Memory B cell (primary cell): ENCODE data around the gene IRAK3.

ENCODE experiments used
- ATAC-seq: fragments of 150-1000 bp; cut with Tn5 transposase; 2 replicates; pipeline ENCODE4 v1.10.0; 2021; ENCODE audit warnings: low read depth, mild to moderate bottlenecking, moderate library complexity
- DNase-seq, 2 donors: peaks; one replicate each; pipeline ENCODE4 v3.0.0; 2022; ENCODE audit warnings: low spot score in 2 of 2
- H3K27ac Mint-ChIP-seq: one replicate; pipeline ENCODE4 v1.8.0; 2022; ENCODE audit warnings: mild to moderate bottlenecking, moderate library complexity, mixed read lengths
- H3K27me3 Mint-ChIP-seq: one replicate; pipeline ENCODE4 v1.8.0; 2022; ENCODE audit warnings: mixed read lengths
- H3K36me3 Mint-ChIP-seq: one replicate; pipeline ENCODE4 v1.8.0; 2022; ENCODE audit warnings: mild to moderate bottlenecking, mixed read lengths
- H3K4me1 Mint-ChIP-seq: one replicate; pipeline ENCODE4 v1.8.0; 2022; ENCODE audit warnings: mixed read lengths
- H3K4me3 Mint-ChIP-seq: one replicate; pipeline ENCODE4 v1.8.0; 2022; ENCODE audit warnings: mild to moderate bottlenecking, moderate library complexity, mixed read lengths
- H3K9me3 Mint-ChIP-seq: one replicate; pipeline ENCODE4 v1.8.0; 2022; ENCODE audit warnings: mixed read lengths

The IRAK3 gene

GRCh38 chr12:66187821-66188220 is 1.2 kb upstream of the IRAK3 start:
- Mint-ChIP-seq H3K4me3 (peak overlapping the region; percentile 72), H3K9me3 (peaks cover 7% of the 10 kb centered on the region), H3K27ac (no peak overlapping the region), H3K27me3 (peaks cover 36% of the 10 kb centered on the region), H3K4me1 (peaks cover 3% of the 10 kb centered on the region), H3K36me3 (peaks cover 6% of the 10 kb centered on the region)
- ATAC-seq (no peak), DNase-seq (no peak)

GRCh38 chr12:66189486-66189843 is 451 bp downstream of the IRAK3 start:
- ATAC-seq (no peak), DNase-seq (no peak)
- H3K4me1 Mint-ChIP-seq, result peaks cover 3% of the 10 kb centered on the region
- peaks cover 5% of the 10 kb centered on the region for H3K9me3 Mint-ChIP-seq
- peaks cover 4% of the 10 kb centered on the region for H3K36me3 Mint-ChIP-seq
- peak overlapping the region; percentile 25 for H3K4me3 Mint-ChIP-seq
- no peak overlapping the region for H3K27ac Mint-ChIP-seq
- H3K27me3 Mint-ChIP-seq, result peaks cover 30% of the 10 kb centered on the region

- no peak overlapping the region for H3K27ac Mint-ChIP-seq
- peaks cover 2% of the 10 kb centered on the region for H3K9me3 Mint-ChIP-seq
- H3K36me3 Mint-ChIP-seq, result peaks cover under 1% of the 10 kb centered on the region
- peaks cover 3% of the 10 kb centered on the region for H3K4me1 Mint-ChIP-seq
- DNase-seq (no peak), ATAC-seq (no peak)
- H3K27me3 Mint-ChIP-seq, result peaks cover 28% of the 10 kb centered on the region
- no peak overlapping the region for H3K4me3 Mint-ChIP-seq
These were observed 875 bp downstream of the IRAK3 start for GRCh38 chr12:66189889-66190288.

- Mint-ChIP-seq H3K4me1 (peaks cover 6% of the 10 kb centered on the region), H3K9me3 (peaks cover 2% of the 10 kb centered on the region), H3K36me3 (no peaks in the 10 kb centered on the region), H3K27ac (no peak overlapping the region), H3K4me3 (no peak overlapping the region), H3K27me3 (peaks cover 32% of the 10 kb centered on the region)
- DNase-seq, result no peak
- no peak for ATAC-seq
These were observed 1.7 kb downstream of the IRAK3 start for GRCh38 chr12:66190519-66191370.

- Mint-ChIP-seq H3K36me3 (no peaks in the 10 kb centered on the region), H3K27me3 (peaks cover 31% of the 10 kb centered on the region), H3K27ac (no peak overlapping the region), H3K9me3 (peaks cover 2% of the 10 kb centered on the region), H3K4me1 (peaks cover 6% of the 10 kb centered on the region), H3K4me3 (no peak overlapping the region)
- DNase-seq (no peak), ATAC-seq (no peak)
These were observed 2.6 kb downstream of the IRAK3 start for GRCh38 chr12:66191547-66192126.

GRCh38 chr12:66194122-66194521 is 5.1 kb downstream of the IRAK3 start:
- peaks cover 8% of the 10 kb centered on the region for H3K4me1 Mint-ChIP-seq
- H3K27ac Mint-ChIP-seq, result no peak overlapping the region
- no peak overlapping the region for H3K4me3 Mint-ChIP-seq
- no peak for ATAC-seq
- no peaks in the 10 kb centered on the region for H3K36me3 Mint-ChIP-seq
- no peak for DNase-seq
- H3K27me3 Mint-ChIP-seq, result peaks cover 25% of the 10 kb centered on the region
- no peaks in the 10 kb centered on the region for H3K9me3 Mint-ChIP-seq

GRCh38 chr12:66195242-66195641 is 6.2 kb downstream of the IRAK3 start:
- Mint-ChIP-seq H3K4me3 (no peak overlapping the region), H3K27me3 (peaks cover 27% of the 10 kb centered on the region), H3K4me1 (peaks cover 8% of the 10 kb centered on the region), H3K27ac (no peak overlapping the region), H3K36me3 (peaks cover 3% of the 10 kb centered on the region), H3K9me3 (no peaks in the 10 kb centered on the region)
- ATAC-seq (no peak), DNase-seq (no peak)

- Mint-ChIP-seq H3K27me3 (peaks cover 21% of the 10 kb centered on the region), H3K4me1 (peaks cover 8% of the 10 kb centered on the region), H3K36me3 (peaks cover 3% of the 10 kb centered on the region), H3K9me3 (no peaks in the 10 kb centered on the region), H3K27ac (no peak overlapping the region), H3K4me3 (no peak overlapping the region)
- peak; percentile 97 for ATAC-seq
- peak in 1 of 2 donors; percentile 12 for DNase-seq
These were observed 7.8 kb downstream of the IRAK3 start for GRCh38 chr12:66196806-66197205.

GRCh38 chr12:66197495-66197921 is 8.5 kb downstream of the IRAK3 start:
- H3K9me3 Mint-ChIP-seq, result no peaks in the 10 kb centered on the region
- no peak for ATAC-seq
- no peak overlapping the region for H3K27ac Mint-ChIP-seq
- no peak for DNase-seq
- H3K36me3 Mint-ChIP-seq, result peaks cover 3% of the 10 kb centered on the region
- H3K4me3 Mint-ChIP-seq, result no peak overlapping the region
- H3K4me1 Mint-ChIP-seq, result peaks cover 8% of the 10 kb centered on the region
- peaks cover 23% of the 10 kb centered on the region for H3K27me3 Mint-ChIP-seq

GRCh38 chr12:66199141-66199540 is 10.1 kb downstream of the IRAK3 start:
- H3K9me3 Mint-ChIP-seq, result no peaks in the 10 kb centered on the region
- no peak overlapping the region for H3K27ac Mint-ChIP-seq
- ATAC-seq, result no peak
- no peak for DNase-seq
- peaks cover 8% of the 10 kb centered on the region for H3K4me1 Mint-ChIP-seq
- no peak overlapping the region for H3K4me3 Mint-ChIP-seq
- peaks cover 22% of the 10 kb centered on the region for H3K27me3 Mint-ChIP-seq
- H3K36me3 Mint-ChIP-seq, result peaks cover 3% of the 10 kb centered on the region

GRCh38 chr12:66199831-66200509 is 11.0 kb downstream of the IRAK3 start:
- H3K27me3 Mint-ChIP-seq, result peaks cover 17% of the 10 kb centered on the region
- H3K27ac Mint-ChIP-seq, result no peak overlapping the region
- ATAC-seq (no peak), DNase-seq (no peak)
- no peaks in the 10 kb centered on the region for H3K9me3 Mint-ChIP-seq
- H3K4me3 Mint-ChIP-seq, result no peak overlapping the region
- peaks cover 3% of the 10 kb centered on the region for H3K36me3 Mint-ChIP-seq
- peaks cover 8% of the 10 kb centered on the region for H3K4me1 Mint-ChIP-seq

GRCh38 chr12:66203820-66204219 is 14.8 kb downstream of the IRAK3 start:
- ATAC-seq (peak; percentile 34), DNase-seq (no peak)
- no peak overlapping the region for H3K27ac Mint-ChIP-seq
- H3K9me3 Mint-ChIP-seq, result peaks cover 3% of the 10 kb centered on the region
- H3K4me3 Mint-ChIP-seq, result no peak overlapping the region
- H3K27me3 Mint-ChIP-seq, result peaks cover 8% of the 10 kb centered on the region
- H3K4me1 Mint-ChIP-seq, result no peaks in the 10 kb centered on the region
- peaks cover 3% of the 10 kb centered on the region for H3K36me3 Mint-ChIP-seq

- DNase-seq (no peak), ATAC-seq (no peak)
- Mint-ChIP-seq H3K4me1 (peaks cover 1% of the 10 kb centered on the region), H3K4me3 (no peak overlapping the region), H3K9me3 (peaks cover 3% of the 10 kb centered on the region), H3K27me3 (peaks cover 4% of the 10 kb centered on the region), H3K27ac (no peak overlapping the region), H3K36me3 (no peaks in the 10 kb centered on the region)
These were observed 17.1 kb downstream of the IRAK3 start for GRCh38 chr12:66206141-66206540.

- H3K27me3 Mint-ChIP-seq, result peaks cover 6% of the 10 kb centered on the region
- no peak for DNase-seq
- no peak overlapping the region for H3K4me3 Mint-ChIP-seq
- no peak for ATAC-seq
- peaks cover 5% of the 10 kb centered on the region for H3K36me3 Mint-ChIP-seq
- peaks cover 6% of the 10 kb centered on the region for H3K9me3 Mint-ChIP-seq
- H3K4me1 Mint-ChIP-seq, result peaks cover 7% of the 10 kb centered on the region
- H3K27ac Mint-ChIP-seq, result no peak overlapping the region
These were observed 21.8 kb downstream of the IRAK3 start for GRCh38 chr12:66210840-66211239.
